HG02870 (cell line): ENCODE measurements around the gene ABCA1.
"Not testable (repeated sequence)": the region's sequence is repeated elsewhere in the genome, so short reads cannot be mapped to it uniquely, and the experiment has no call there.

Experiments used
- ATAC-seq: cut with Tn5 transposase; IDR thresholded peaks from one replicate; pipeline ENCODE4 v1.9.1; 2021; ENCODE audit warnings: mild to moderate bottlenecking, moderate library complexity; ENCODE audit not compliant: unreplicated experiment

ABCA1 gene

DNA sequence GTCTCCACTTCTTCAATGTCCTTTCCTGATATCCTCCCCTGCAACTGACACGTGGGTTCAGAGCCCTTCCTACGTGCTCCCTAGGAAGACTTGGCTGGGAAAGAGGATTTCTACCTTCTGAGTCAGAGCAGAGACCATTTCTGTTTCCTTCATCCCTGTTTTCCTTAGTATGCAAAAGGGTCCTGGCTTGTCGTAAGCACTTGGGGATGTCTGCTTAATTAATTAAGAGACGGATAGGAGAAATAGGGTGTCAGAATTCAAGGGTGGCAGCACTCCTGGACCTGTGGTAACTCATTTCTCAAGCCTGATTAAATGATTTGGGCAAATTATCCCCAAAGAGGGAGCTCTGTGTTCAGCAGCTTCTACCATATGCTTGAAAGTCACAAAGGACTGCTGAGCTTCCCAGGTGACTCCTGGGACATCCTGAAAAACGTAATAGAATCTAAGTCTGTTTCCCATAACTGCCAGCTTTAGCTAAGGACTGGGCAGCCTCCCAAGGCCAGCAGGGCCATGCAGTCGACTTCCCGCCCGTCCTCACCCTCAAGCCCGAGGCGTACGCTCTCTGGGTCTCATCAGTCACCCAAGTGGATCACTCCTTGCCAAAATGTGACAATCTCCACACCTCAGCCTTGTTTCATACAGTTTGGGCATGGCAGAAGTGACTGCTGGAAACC is 20.5 kb downstream of the ABCA1 start:
- no peak for ATAC-seq

DNA sequence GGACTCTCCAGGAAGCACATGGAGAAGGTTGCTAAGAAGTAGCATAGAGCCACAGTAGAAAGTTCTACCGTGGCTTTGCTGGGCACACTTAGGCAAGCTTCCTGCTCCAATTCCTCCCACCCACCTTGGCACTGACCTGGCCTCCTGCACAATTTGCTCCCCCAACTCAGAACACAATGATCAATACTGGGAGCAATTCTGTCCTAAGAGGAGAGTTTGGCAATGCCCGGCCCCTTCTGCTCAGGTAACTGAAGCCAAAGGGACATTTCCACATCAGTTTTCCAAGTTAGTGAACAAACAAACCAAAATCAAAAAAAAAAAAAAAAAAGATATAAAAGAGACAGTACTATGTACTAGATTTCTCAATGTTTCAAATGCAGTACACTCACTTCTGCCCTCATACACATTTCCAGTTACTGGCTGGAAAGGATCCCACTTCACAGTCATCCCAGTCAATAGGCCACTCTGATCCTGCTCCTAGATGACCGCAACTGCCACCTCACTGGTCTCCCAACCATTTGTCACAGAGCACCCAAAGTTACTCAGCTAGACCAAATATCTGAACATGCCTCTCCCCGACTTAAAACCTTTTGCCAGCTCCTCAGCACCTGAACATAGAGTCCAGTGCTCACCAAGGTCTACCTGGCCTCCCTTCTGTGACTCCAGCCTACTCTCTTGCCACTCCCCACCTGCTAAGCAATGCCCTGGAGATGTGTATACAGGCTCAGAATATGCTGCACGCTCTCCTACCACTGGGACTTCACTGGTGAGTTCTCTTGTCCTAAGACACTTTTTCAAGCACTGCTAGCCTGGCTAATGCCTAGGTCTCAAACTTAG is 21.3 kb downstream of the ABCA1 start:
- no peak for ATAC-seq

GRCh38 chr9:104905931-104906330 is 22.0 kb downstream of the ABCA1 start:
- ATAC-seq, result no peak

DNA sequence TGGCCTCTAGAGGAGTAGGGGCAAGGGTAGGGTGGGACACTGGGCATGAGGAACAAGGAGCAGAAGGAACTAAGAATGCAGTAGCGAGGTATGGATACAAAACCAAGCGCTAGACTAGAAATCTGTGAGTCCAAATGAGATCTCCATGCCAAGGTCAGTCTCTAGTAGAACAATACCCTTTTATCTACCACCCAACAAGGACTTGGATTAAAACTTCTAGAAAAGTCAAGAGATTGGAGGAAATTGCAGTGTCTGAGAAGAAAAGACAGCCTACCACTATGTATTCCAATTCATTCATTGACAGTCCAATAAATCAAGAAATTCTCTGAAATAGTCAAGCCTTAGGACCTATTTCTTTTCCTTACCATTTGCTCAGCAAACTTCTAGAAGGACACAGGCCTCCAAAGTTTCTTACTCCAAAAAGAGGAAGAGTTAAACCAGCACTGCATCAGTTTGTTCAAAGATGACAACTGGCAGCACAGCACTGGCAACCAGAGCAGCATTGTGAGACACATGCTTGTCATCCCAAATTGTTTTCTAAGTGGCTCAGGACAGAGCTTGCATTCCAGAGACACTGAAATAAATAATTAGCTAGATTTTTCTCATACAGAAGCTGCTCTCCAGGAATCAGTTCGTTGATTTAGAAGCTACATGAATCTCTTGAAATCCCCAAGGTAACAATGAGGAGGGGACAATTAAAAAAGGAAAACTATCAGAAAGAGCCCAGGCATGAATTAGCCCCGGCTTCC is 22.6 kb downstream of the ABCA1 start:
- no peak for ATAC-seq

DNA sequence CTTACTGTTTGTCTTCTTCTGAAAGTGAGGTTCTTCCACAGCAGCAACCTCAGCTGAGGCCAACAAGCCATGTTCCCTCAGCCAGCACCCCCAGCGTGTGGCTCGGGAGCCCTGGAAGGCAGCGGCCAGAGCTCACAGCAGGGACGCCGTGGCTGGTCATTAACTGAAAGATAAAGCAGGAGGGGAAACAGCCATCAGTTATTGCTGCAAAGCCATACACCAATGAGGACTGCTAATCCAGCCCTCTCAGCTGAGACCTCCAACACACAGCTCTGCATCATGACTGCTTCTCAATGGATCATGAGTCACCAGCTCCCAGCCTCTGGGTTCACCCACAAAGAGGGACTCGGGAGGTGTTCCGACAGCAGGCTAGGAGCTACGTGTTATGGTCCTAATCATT is 24.3 kb downstream of the ABCA1 start:
- ATAC-seq, result no peak

GRCh38 chr9:104900871-104901270 is 27.1 kb downstream of the ABCA1 start:
- no peak for ATAC-seq

- no peak for ATAC-seq
Measured at GRCh38 chr9:104900324-104900723, 27.6 kb downstream of the ABCA1 start.

- ATAC-seq, result no peak
Measured at GRCh38 chr9:104899759-104900247, 28.2 kb downstream of the ABCA1 start.

GRCh38 chr9:104898376-104898775 is 29.6 kb downstream of the ABCA1 start:
- ATAC-seq, result not testable (repeated sequence)

- ATAC-seq, result no peak
Measured at GRCh38 chr9:104896131-104896530, 31.8 kb downstream of the ABCA1 start.

DNA sequence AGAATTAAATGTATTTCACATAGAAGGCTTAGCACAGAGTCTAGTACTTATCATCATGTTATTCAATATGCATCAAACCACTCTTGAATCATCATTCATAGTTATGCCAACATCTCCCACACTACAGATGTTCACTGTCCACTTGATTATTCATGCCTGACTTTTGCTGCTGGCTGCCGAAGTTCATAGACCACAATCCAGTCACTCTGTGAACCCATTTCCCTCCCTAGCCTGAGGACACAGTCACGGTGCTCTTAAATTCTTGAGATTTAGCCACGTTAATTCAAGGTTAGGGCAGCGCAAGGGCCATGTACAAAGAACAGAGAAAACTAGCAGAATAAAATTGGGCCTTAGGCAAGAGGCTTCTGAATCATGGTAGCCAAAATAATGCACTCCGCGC is 32.4 kb downstream of the ABCA1 start:
- no peak for ATAC-seq

- ATAC-seq, result no peak
Measured at GRCh38 chr9:104892701-104893100, 35.3 kb downstream of the ABCA1 start.

DNA sequence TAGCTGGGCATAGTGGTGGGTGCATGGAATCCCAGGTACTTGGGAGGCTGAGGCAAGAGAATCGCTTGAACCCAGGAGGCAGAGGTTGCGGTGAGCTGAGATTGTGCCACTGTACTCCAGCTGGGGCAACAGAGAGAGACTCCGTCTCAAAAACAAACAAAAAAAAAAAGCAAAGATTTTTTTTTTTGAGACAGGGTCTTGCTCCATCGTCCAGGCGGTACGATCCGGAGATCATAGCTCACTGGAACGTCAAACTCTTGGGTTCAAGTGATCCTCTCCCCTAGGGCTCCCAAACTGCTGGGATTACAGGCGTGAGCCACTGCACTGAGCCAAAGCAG is 37.6 kb downstream of the ABCA1 start:
- no peak for ATAC-seq

DNA sequence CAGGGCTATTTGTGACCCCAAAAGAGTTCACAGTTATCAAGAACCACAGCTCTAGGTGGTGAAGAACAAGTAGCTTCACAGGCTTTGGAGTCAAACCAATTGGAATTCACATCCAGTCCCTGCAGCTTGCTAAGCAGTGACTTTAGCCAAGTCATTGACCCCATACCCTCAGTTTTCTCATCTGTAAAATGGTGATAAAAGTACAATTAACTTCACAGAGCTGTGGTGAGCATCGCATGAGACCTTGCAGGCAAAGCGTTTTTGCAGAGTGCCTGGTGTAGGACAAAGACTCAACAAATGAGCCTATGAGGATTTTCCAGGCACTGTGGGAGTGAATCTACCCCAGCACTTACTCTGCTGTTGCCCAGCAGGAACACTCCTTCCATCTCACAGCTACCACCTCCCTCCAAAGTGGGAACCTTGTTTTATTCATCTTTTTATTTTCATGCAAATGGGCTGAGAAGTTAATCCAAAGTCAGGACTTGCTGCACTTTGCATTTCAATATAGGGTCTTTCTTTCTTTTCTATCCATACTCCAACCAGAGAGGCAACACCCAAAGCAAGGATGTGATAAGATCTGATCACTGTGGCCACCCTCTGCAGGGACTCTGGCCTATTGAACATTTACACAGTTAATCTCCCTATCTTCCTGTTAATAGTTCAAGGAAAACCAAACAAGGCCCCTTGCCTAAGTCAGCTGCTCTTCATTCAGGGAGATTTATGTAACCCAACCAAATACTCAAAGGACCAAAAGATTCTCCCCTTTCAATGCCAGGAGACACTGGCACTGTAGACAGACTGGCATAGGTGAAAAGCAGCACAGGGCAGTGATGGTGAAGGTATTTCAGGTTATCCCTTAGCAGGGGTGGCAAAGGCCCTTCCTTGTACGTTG is 41.9 kb downstream of the ABCA1 start:
- no peak for ATAC-seq

DNA sequence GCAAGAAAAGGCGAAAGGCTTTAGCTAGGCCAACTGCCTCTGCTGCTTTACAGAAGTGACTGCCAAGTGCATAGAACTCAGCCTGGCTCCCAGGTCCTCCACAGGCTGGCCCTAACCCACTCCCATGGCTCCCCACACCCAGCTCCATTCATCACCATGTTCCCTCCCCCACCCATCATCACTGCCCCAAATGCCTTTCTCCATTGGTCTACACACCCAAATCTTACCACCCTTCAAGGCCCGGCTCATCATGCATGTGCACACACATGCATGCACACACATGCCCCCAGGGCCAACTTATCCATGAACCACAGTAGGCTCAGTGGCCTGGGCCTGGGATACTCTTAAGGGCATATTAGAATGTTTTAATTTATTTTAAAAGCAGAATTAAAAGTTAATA is 44.8 kb downstream of the ABCA1 start:
- no peak for ATAC-seq

DNA sequence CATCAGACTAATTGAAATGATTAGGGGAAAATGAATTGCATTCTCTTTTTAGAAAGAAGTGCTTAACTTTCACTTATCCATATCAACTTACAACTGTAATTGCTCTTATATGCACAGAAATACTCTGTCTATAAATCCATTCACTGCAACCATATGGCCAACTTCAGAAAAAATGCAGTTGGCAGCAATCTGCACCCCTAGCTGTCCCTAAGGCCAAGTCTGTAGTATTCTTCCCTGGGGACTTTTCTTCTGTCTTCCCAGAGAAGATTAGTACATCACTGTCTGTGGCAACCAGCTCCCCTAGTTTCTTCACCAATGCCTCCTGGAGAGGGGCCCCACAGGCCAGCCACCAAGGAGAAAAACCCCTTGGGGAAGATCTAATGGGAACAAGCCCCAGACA is 45.4 kb downstream of the ABCA1 start:
- ATAC-seq, result no peak

DNA sequence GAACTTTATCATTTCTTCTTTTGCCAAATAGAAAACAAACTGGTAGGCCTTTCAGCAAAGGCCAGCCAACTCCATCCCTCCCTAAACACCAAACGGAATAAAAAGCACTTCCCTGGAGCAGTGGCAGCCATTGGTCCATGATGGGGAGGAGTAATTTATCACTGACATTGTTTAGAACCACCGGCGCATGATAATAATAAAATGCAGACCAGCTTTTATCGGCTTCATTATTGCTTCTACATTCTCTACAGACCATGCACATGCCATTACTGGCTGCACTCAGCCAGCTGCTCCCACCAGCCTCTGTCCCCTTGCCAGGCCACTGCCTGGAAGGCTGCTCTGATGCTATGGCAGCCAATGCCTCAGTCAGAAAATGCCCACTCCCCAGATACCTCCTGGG is 45.9 kb downstream of the ABCA1 start:
- ATAC-seq, result no peak

DNA sequence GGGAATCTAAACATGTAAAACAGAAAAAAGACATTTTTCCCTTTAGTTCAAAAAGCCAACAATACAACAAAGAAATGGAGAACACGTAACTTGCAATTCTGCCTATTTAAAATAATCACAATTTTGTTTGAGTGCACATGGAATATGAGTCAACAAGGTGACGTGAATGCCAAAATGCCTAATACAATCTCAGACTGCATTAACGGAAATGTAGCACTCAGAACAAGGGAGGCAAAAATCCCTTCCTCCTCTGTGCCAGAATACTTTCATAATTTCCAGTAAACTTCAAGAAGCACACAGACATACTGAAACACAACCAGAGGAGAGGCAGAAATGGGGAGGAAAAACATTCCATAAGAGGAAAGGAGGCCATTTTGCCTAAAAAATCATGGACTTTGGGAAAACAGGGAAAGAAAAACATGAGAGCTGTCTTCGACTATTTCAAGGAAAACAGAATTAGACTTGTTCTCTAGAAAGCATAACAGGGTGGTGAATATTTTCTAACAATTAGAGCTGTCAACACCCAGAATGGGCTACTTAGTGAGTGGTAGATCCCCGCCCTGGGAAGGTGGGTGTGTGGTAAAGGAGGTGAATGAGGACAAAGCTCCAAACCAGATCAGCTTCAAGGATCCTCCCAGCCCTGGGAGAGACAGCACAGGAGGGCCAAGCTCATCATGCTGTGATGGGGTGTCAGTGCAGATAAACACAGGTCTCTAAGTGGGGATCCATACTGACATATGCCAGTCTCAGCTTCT is 48.2 kb downstream of the ABCA1 start:
- ATAC-seq, result no peak

DNA sequence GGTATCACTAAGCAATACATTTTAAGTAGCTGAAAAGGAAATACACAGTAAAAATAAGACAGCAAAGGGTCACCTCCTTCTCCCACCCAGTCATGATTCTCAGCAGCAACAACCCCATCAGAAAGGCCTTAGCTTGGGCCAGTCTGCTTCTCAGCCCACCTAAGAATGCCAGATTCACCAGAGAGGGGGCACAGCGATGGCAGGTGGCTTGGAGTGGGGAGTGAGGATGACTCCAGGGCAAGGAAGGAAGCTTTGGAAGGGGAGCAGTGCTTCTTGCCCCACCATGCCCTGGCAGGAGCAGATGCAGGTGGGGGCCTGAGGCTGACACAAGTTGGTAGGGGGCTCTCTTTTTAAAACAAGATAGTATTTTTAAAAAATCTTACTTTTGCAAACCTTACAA is 51.4 kb downstream of the ABCA1 start:
- no peak for ATAC-seq

DNA sequence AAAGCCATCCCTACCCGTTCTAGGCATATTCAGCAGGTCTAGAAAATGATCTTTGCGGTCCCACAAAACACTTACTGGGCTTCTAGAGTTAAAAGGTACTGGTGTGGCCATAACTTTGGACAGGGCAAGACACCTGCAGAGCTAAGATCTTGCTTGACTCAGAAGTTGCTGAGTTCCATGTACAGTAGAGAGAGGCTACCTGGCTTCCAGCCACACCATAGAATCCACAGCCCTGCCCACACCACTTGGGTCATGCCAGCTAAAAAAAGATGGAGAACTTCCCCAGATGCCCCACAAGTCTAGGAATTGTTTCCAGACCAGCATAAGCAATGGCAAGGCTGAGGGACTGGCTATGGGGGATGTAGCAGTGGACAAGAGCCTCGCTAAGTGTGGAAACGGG is 52.1 kb downstream of the ABCA1 start:
- ATAC-seq, result no peak
